T-helper 17 cell (primary cell): ENCODE measurements around the gene ACER2. TPM values are rescaled to one million over a fixed set of nuclear protein-coding genes. Genes with fewer than 3 reads are reported as not detected.
A peak's percentile ranks its signal among the peaks of the same experiment; 100 is the strongest.

Experiments used
- ATAC-seq: fragments of 150-1000 bp; cut with Tn5 transposase; 2 replicates; pipeline ENCODE4 v1.10.0; 2021; ENCODE audit warnings: mild to moderate bottlenecking, moderate library complexity
- DNase-seq, 3 donors: peaks; one replicate each; pipeline versions ENCODE4 v3.0.0 to v3.0.0-alpha.2; 2020 to 2021
- H3K9me3 ChIP-seq: one replicate; pipeline ENCODE4 v1.7.0; 2013; ENCODE audit warnings: low read length, mild to moderate bottlenecking; ENCODE audit not compliant: control insufficient read depth, poor library complexity, severe bottlenecking
- H3K27ac Mint-ChIP-seq: one replicate; pipeline ENCODE4 v1.8.0; 2022; ENCODE audit warnings: mild to moderate bottlenecking, moderate library complexity, mixed read lengths
- H3K27me3 Mint-ChIP-seq: one replicate; pipeline ENCODE4 v1.8.0; 2022; ENCODE audit warnings: mixed read lengths
- H3K36me3 Mint-ChIP-seq: one replicate; pipeline ENCODE4 v1.8.0; 2022; ENCODE audit warnings: low read depth, mixed read lengths
- H3K4me1 Mint-ChIP-seq: one replicate; pipeline ENCODE4 v1.8.0; 2022; ENCODE audit warnings: mild to moderate bottlenecking, mixed read lengths
- H3K4me3 Mint-ChIP-seq: one replicate; pipeline ENCODE4 v1.8.0; 2022; ENCODE audit warnings: mild to moderate bottlenecking, moderate library complexity, mixed read lengths
- total RNA-seq, 4 donors: library from RNA in 2 of 4; stranded (reverse) in 2 of 4; gene quantifications; one replicate each; pipeline ENCODE4 v1.2.3 and lab custom pipeline; 2022 to 2026

ACER2 gene
- total RNA-seq, 2 donors from 2014 or later, result 1.8 to 7.8 TPM

GRCh38 chr9:19442240-19442639, 33.4 kb downstream of the ACER2 start:
- DNase-seq, result no peak
- no peak for ATAC-seq
- H3K27me3 Mint-ChIP-seq, result no peaks in the 10 kb centered on the region
- H3K36me3 Mint-ChIP-seq, result peaks cover 23% of the 10 kb centered on the region
- H3K9me3 ChIP-seq, result no peaks in the 10 kb centered on the region
- H3K4me3 Mint-ChIP-seq, result peak overlapping the region; percentile 63
- peaks cover 27% of the 10 kb centered on the region for H3K4me1 Mint-ChIP-seq
- peak overlapping the region; percentile 90 for H3K27ac Mint-ChIP-seq

GRCh38 chr9:19445452-19445851, 36.6 kb downstream of the ACER2 start:
- H3K27ac Mint-ChIP-seq, result peak overlapping the region; percentile 62
- H3K4me3 Mint-ChIP-seq, result no peak overlapping the region
- H3K27me3 Mint-ChIP-seq, result no peaks in the 10 kb centered on the region
- DNase-seq (no peak), ATAC-seq (no peak)
- peaks cover 12% of the 10 kb centered on the region for H3K36me3 Mint-ChIP-seq
- H3K4me1 Mint-ChIP-seq, result peaks cover 23% of the 10 kb centered on the region
- no peaks in the 10 kb centered on the region for H3K9me3 ChIP-seq

GRCh38 chr9:19446361-19446861, 37.6 kb downstream of the ACER2 start:
- H3K27me3 Mint-ChIP-seq, result no peaks in the 10 kb centered on the region
- H3K4me3 Mint-ChIP-seq, result no peak overlapping the region
- ATAC-seq (no peak), DNase-seq (no peak)
- peaks cover 9% of the 10 kb centered on the region for H3K36me3 Mint-ChIP-seq
- peak overlapping the region; percentile 62 for H3K27ac Mint-ChIP-seq
- H3K4me1 Mint-ChIP-seq, result peaks cover 16% of the 10 kb centered on the region
- H3K9me3 ChIP-seq, result no peaks in the 10 kb centered on the region

DNA sequence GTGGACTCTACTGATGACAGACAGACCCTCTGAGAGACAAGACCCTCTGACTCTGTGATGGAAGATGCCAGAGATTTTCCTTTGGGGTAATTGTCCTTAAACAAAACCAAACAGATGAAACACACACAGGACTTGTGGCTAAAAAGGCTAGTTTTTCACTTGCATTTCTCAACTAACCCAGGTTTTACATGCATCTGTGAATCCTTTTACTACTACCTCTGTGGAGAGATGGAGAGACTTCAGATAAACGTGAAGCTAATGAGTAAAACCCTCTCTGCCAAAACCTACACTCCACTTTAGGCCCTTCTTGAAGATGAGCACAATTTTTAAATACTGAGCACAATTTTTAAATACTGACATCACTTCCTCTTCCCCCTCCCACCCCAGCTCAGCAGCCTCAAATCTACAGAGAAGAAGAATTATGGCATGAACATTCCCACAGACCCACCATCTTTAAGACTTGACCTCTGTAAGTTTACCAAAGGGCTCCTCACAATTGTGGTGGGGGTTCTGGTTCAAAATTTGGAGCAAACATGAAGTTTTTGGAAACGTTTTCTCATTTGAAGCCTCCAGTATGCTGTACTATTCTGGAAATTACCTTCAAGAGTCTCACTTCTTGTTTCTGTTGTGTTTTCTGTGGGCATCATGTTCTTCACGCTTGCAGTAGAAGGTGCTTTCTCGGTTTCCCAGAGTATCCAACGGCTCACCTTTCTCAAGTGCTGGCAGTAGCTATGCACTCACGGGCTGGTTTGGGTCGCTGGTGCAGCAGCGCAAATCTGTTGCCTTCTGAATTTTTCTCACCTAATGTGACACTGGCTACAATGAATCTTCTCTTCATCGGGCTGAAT, 42.7 kb downstream of the ACER2 start:
- ATAC-seq (no peak), DNase-seq (no peak)
- Mint-ChIP-seq H3K27me3 (no peaks in the 10 kb centered on the region), H3K27ac (peak overlapping the region; percentile 53), H3K36me3 (no peaks in the 10 kb centered on the region), H3K4me1 (no peaks in the 10 kb centered on the region), H3K4me3 (no peak overlapping the region)
- no peaks in the 10 kb centered on the region for H3K9me3 ChIP-seq

GRCh38 chr9:19456426-19456825, 47.6 kb downstream of the ACER2 start:
- no peaks in the 10 kb centered on the region for H3K36me3 Mint-ChIP-seq
- no peaks in the 10 kb centered on the region for H3K9me3 ChIP-seq
- peaks cover 7% of the 10 kb centered on the region for H3K27me3 Mint-ChIP-seq
- H3K4me1 Mint-ChIP-seq, result peaks cover 6% of the 10 kb centered on the region
- DNase-seq (no peak), ATAC-seq (no peak)
- no peak overlapping the region for H3K4me3 Mint-ChIP-seq
- H3K27ac Mint-ChIP-seq, result no peak overlapping the region

- Mint-ChIP-seq H3K4me3 (peak overlapping the region; percentile 41), H3K36me3 (no peaks in the 10 kb centered on the region), H3K27ac (no peak overlapping the region), H3K27me3 (peaks cover 7% of the 10 kb centered on the region), H3K4me1 (peaks cover 6% of the 10 kb centered on the region)
- ATAC-seq (peak; percentile 96), DNase-seq (peak; percentile 25 to 52 (median 37))
- no peaks in the 10 kb centered on the region for H3K9me3 ChIP-seq
These were observed 48.3 kb downstream of the ACER2 start for GRCh38 chr9:19456996-19457692.

DNA sequence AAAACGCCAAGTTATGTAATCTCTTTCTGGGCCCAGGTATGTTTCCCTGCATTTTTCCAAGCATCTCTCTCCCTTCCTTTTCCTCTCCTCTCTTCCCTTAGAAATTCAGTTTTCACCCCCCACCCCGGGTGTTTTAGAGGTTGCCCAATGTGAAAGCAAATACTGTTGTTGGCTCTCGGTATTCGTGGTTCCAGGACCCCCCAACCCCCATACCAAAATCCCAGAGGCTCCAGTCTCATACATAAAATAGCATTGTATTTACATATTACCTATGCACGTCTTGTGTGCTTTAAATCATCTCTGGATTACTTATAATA, 48.8 kb downstream of the ACER2 start:
- Mint-ChIP-seq H3K27me3 (peaks cover 7% of the 10 kb centered on the region), H3K27ac (no peak overlapping the region)

DNA sequence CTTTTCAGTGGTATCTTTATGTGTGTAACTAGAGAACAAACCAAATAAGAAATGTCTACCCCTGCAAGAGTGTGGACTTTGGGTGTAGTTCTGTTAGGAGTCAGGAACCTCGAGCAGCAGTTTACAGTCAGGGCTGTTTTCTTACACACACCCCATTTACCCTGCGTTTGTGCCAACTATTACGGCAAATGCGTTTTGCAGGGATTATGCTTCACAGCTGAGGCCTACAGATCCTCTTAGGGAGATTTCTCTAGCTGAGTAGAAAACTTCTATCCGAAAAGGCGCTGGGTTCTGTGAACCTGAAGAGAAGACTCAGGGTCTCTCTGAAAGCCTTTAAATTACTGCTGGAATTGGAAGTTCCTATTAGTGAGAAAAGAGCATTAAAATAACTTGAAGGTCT, 51.4 kb downstream of the ACER2 start:
- DNase-seq (no peak), ATAC-seq (no peak)
- H3K4me1 Mint-ChIP-seq, result peaks cover 13% of the 10 kb centered on the region
- H3K27ac Mint-ChIP-seq, result no peak overlapping the region
- no peaks in the 10 kb centered on the region for H3K9me3 ChIP-seq
- H3K27me3 Mint-ChIP-seq, result peaks cover 7% of the 10 kb centered on the region
- H3K36me3 Mint-ChIP-seq, result no peaks in the 10 kb centered on the region
- no peak overlapping the region for H3K4me3 Mint-ChIP-seq

More for the DNA sequence above, 48.8 kb downstream of the ACER2 start:
- peak; percentile 18 for ATAC-seq
- no peaks in the 10 kb centered on the region for H3K9me3 ChIP-seq
- no peak for DNase-seq
- Mint-ChIP-seq H3K36me3 (no peaks in the 10 kb centered on the region), H3K4me3 (peak overlapping the region; percentile 25), H3K4me1 (peaks cover 6% of the 10 kb centered on the region)

- Mint-ChIP-seq H3K27me3 (peaks cover 7% of the 10 kb centered on the region), H3K36me3 (no peaks in the 10 kb centered on the region), H3K27ac (no peak overlapping the region), H3K4me1 (peaks cover 15% of the 10 kb centered on the region), H3K4me3 (no peak overlapping the region)
- H3K9me3 ChIP-seq, result no peaks in the 10 kb centered on the region
- no peak for DNase-seq
- no peak for ATAC-seq
These were observed 52.3 kb downstream of the ACER2 start for GRCh38 chr9:19461135-19461534.

DNA sequence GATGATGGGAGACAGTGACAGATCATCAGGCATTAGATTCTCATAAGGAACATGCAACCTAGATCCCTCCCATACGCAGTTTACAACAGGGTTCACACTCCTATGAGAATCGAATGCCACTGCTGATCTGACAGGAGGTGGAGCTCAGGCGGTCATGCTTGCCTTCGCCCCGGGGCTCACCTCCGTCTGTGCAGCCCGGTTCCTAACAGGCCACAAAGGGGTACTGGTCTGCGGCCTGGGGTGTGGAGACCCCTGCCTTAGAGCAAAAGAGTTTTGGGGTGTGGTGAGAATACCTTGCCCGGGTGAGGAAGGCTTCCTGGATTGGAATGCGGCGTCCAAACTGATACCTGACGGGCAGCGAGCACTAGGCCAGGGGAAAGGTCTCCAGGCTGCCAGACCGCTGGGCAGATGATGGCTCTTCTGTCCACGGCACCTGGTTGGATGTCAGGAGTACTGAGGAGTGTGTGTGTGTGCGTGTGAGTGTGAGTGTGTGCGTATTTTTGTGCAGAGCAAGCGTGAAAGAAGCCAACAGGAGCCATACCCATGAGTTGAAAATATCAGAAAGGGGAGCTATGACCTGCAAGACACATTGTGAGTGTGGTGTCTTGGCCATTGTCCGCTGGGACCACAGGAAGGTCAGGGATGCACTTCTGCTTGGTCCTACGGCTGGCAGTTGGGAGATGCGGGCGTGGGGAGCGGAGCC, 55.4 kb downstream of the ACER2 start:
- Mint-ChIP-seq H3K4me1 (peaks cover 9% of the 10 kb centered on the region), H3K27ac (peak overlapping the region; percentile 45), H3K27me3 (no peaks in the 10 kb centered on the region), H3K4me3 (peak overlapping the region; percentile 93), H3K36me3 (no peaks in the 10 kb centered on the region)
- DNase-seq (no peak), ATAC-seq (no peak)
- no peaks in the 10 kb centered on the region for H3K9me3 ChIP-seq

DNA sequence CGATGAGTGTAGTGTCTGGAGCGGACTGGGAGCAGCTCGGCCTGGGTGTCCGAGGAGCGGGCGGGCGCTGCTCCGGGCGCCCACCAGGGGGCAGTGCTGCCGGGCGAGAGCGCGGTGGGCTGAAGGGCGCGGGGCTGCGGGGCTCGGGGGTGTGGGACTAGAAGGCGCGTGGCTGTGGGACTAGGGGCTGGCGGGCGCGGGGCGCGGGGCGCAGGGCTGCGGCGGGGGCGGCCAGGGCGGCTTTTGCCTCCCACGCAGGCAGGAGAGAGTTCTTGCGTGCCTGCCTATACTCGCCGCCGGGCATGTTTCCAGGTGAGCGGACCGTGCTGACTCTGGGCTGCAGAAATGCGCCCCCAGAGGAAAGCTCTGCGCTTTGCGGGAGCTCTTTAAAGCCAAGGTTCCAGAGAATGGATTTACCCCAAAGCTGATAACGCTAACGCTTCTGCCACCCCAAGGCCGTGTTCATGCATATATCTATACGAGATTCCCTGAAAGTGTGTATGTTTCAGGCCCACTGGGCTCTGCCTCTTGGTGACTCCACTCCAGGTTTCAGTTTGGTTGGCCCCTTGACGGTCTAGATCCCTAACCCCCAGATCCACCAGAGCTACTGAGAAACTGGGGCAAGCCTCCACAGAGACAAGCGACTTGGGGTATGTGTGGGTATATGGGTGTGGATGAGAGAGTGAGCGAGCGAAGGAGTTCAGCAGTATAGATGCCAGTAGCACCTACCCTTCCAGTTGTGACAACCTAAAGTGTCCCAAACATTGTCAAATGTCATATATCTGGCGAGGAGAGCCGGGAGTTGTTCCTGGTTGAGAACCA, 56.2 kb downstream of the ACER2 start:
- ATAC-seq (peak; percentile 94), DNase-seq (peak; percentile 57 to 69 (median 65))
- no peaks in the 10 kb centered on the region for H3K27me3 Mint-ChIP-seq
- peaks cover 9% of the 10 kb centered on the region for H3K4me1 Mint-ChIP-seq
- peak overlapping the region; percentile 45 for H3K27ac Mint-ChIP-seq
- no peaks in the 10 kb centered on the region for H3K9me3 ChIP-seq
- H3K36me3 Mint-ChIP-seq, result no peaks in the 10 kb centered on the region
- peak overlapping the region; percentile 93 for H3K4me3 Mint-ChIP-seq

GRCh38 chr9:19465586-19466279, 56.9 kb downstream of the ACER2 start:
- Mint-ChIP-seq H3K27ac (no peak overlapping the region), H3K4me3 (no peak overlapping the region), H3K4me1 (peaks cover 9% of the 10 kb centered on the region), H3K27me3 (no peaks in the 10 kb centered on the region), H3K36me3 (no peaks in the 10 kb centered on the region)
- ATAC-seq, result no peak
- no peaks in the 10 kb centered on the region for H3K9me3 ChIP-seq
- DNase-seq, result no peak
